Measurements from ENCODE around the gene DEPDC1B.
"Not testable (repeated sequence)": the region's sequence is repeated elsewhere in the genome, so short reads cannot be mapped to it uniquely, and the experiment has no call there.

The DEPDC1B gene

DNA sequence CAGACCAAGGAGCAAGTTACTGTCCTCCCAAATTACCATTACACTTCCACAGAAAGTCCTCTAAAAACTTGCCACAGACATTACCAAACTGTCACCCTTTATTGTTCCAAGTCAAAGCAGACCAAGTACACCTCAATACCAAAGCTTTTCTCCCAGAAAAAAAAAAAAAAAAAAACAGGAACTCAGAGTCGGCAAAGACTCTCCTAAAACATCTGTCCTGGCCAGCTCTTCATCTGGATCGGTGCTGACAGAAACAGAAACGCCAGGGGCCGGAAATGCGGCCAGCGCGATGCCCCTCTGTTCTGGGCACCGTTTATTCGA, 718 bp downstream of the DEPDC1B start:
- no peak for DNase-seq (ENCODE audit: low spot score)

DNA sequence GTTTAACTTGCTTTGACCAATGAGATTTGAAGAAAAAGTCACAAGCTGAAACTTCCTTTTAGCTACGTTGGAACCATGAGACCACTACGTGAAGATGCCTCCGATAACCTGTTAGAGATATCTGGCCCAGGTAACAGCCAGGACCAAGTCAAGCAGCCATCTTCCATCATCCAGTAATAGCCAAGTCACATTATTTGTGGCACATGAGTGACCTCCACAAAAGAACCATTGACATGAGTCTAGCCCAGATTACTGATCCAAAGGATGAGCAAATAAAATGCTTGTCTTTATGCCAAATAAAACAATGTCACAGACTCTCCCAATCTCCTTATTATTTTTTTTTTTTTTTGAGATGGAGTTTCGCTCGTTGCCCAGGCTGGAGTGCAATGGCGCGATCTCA, 1.6 kb downstream of the DEPDC1B start:
- no peak for DNase-seq (ENCODE audit: low spot score)

DNA sequence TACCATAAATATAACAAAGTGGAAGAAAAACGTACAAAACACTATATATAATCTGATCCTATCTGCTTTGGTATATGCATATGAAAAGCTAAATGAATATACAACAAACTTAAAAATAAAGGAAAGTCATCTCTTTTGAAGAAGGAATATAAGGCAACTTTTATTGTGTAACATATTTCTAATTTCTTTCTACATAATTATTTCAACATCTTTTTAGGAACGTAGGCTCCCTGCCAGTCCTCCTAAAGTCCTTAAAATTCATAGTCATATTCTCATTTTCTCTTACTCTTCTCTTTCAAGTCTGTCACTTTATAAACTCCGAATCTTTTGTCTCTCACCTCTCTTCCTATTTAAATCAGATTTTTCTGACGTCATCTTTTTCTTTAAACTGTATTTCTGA, 9.6 kb downstream of the DEPDC1B start:
- no peak for DNase-seq (ENCODE audit: low spot score)

DNA sequence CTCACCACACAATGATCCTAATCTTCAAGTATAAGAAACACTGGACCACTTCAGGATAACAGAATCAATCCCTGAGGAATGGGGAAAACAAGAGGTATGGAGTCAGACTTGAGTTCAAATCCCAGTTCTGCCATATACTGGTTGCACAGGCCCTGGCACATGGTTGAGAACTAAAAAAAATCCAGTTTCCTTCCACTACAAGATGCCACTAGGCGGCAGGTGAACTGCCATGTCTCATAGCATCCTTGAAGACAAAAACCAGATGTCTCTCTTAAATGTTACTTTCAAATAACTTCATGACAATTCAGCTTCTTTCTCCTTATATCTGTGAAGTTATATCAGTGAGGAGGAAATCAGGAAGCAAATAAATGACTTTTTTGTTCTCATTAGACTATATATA, 11.0 kb downstream of the DEPDC1B start:
- no peak for DNase-seq (ENCODE audit: low spot score)

DNA sequence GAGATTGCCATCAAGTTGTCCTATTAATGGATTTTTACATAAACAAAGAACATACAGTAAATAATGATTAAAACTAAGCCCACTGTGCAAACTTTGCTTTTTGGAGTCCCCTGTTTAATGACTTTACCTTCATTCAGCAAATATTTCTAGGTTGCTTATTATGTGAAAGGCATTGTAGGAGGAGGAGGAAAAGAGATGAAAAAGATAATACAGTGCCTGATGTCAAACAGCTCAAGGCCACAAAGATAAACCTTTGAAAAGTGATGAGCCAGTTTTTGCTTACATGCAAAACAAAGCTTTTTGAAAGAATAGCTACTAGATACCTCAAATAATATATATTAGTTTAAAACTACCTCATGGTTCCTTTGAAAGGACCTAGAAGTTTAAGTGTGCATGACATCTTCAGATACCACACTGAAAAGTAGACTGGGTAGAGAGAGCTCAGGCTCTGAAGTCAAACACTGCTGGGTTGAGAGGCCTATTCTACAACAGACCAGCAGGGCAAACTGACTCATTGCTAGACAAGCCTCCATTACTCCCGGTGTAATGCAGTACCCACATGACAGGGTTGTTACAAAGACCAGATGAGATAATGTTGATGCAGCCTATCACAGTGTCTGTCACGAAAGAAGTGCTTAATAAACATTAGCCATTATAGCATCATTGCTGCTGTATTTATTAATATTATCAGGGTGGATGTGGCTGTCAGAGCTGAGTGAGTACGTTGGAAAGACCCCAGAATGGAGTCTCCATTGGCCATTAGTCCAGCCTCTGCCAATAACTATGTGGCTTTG, 11.8 kb downstream of the DEPDC1B start:
- DNase-seq (ENCODE audit: low spot score), result peak; percentile 21

DNA sequence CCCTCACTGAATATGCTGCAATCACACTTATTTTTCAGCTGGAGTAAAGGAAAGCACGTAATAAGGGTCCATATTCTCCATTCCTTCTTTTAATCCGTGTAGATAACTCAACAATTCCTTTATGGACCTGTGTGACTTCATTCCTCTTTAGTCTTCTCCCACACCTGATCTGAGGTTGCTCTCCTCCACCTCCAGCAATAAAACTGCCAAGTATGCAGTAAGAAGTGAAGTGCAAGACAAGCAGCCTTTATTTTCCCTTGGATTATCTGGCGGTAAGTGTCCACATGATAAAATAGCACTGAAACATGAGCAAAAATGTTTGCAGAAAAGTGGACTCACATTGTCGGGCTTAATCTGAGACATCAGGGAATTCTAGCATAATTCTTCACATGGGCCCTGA, 13.8 kb downstream of the DEPDC1B start:
- DNase-seq (ENCODE audit: low spot score), result no peak

DNA sequence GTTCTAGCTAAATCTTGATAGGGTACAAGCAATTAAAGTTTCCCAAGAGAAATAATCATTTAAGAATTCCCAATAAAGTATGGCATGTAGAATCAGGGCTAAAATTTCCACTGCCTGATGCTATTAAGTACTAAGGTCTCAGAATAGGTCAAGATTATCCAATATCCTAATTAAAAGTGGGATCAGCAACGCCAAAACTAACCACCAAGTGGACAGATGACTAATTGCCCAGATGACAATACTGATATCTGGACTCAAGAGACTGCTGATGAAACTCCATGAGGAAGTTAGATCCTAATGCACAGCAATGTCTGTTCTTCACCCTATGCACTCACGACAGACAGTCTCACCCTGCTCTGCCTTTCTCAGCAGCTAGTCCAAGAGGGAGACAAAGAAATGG, 14.3 kb downstream of the DEPDC1B start:
- DNase-seq (ENCODE audit: low spot score), result no peak

DNA sequence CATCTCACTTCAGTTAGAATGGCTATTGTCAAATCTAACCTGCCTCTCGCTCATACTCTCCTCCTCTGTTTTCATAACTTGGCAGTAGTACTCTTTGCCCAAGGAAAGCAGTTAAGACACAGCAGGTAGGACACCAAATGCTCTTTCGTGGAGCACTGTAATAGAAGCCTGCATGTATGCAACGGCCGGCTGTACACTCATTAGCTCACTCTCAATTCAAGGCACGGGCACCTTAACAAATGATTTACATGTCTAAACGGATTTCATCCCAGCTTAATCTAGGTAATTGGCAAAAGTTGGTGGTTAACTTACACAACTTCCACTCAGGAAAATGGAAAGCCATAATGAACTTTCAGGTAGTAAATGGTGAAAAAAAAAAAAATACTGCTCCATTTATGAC, 14.9 kb downstream of the DEPDC1B start:
- DNase-seq (ENCODE audit: low spot score), result no peak

DNA sequence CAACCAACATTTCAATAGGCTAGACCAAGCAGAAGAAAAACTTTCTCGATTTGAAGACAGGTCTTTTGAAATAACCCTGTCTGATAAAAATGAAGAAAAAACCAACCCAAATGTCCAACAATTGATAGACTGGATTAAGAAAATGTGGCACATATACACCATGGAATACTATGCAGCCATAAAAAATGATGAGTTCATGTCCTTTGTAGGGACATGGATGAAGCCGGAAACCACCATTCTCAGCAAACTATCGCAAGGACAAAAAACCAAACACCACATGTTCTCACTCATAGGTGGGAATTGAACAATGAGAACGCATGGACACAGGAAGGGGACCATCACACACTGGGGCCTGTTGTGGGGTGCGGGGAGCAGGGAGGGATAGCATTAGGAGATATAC, 18.0 kb downstream of the DEPDC1B start:
- DNase-seq (ENCODE audit: low spot score), result not testable (repeated sequence)

DNA sequence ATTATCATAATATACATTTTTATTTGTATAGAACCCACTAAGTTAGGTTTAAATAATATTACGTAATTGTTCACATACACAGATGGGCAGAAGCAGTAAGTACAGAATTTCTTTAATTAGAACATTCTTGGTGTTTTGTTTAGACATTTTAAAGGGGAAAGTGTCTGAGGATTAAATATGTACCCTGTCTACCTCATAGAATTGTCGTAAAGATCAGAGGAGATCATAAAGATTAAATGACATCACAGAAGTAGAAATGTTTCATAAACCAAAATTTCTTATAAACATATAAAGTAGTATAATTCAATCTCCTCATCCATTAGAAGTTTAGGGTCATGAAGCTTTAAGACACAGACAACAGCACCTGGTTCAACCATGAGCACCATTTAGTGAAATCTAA, 20.1 kb downstream of the DEPDC1B start:
- DNase-seq (ENCODE audit: low spot score), result no peak

DNA sequence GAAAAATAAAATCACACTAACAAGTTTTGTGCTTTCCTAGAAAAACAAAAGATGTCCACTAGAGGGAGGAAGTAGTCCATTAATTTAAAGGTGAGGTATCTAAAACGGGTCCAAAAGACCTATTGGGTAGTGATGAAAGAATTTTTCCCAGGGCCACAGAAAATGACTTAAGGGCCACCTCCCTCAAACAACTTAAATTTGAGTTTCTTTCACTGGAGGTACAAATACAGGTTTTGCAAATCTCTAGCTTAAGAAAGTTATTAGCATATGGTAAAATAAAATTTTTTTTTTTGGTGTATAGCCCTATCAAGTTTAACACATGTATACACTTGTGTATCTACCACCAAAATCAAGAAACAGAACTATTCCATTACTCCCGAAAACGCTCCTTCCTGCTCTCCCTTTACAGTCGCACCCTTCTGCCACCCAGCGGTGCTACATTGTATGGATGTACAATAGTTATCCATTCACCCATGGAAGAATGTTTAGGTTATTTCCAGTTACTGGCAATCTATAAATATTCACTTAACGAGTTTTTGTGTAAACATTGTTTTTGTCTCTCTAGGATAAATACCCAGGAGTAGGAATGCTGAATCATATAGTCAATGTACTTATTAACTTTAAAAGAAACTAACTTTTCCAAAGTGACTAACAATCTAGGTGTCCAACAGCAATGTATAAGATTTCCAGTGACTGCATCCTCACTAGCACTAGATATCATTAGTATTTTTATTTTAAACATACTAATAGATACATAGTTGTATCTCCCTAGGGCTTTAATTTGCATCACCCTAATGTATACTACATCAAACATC, 21.9 kb downstream of the DEPDC1B start:
- DNase-seq (ENCODE audit: low spot score), result peak; percentile 52

DNA sequence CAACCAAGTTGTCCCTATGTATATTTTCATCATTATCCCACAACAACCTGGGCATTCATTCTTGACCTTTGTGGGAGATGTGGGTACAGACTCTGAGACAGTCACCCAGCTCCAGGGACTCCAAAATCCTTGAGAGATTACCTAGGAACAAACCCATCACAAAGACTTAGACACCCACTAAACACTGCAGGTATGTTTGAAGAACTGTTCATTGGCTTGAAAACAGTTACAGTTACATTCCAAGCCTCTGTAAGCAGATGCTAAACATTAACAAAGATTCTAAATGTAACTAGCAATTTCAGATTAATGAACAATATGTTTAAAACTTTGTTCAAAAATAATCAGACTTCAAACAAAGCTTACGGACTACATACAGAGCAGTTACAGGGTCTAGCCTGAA, 24.7 kb downstream of the DEPDC1B start:
- no peak for DNase-seq (ENCODE audit: low spot score)

DNA sequence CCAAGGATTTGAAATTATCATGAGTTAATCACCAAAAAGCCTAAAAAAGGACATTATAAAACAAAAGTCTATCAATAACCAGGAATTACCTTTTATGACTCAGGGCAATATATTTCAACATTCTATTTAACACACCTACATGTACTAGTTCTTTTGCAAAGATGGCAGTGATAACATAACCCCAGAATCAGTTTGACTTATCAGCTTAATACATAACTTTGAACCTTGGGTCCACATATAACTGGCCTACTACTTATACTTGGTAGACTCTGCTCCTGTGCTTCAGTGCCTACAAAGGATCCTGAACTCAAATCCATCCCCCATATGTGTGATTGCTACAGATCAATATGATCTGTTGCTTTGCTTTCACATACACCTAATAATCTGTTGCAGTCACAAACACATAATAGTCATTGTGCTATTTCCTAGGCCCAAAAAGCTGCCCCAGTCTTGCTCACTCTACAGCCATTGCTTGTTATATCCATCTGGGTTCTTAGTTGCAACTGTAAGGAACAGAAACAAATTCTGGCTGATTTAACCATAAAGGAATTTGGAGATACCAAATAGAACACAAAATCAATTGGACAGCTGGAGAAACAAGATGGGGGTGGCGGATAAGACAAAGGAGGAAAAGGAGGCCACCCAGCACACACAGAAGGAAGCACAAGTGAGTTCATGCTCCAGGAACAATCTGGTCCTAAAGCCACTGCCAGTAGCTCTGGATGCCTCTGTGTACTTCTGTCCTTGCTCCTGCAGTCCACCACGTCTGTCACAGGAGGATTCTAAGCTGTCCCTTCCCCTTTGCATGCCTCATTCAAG, 25.5 kb downstream of the DEPDC1B start:
- DNase-seq (ENCODE audit: low spot score), result no peak

DNA sequence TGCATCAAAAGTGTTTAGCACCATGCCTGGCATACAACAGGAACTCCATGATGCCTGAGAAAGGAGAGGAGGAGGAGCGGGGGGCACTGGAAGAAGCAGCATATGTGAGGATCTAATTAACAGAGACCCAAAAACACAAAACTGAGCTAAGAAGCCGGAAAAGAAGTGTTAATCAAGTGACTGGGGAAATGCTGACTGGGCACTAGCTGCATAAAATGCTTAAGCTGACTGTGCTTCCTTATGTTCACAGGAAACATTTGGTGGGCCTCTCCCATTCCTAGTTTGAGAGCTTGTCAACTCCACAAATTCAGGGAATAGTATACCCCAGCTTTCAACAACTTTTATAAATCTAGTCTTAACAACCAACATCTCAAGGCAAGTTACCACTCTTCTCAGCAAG, 26.6 kb downstream of the DEPDC1B start:
- DNase-seq (ENCODE audit: low spot score), result no peak

DNA sequence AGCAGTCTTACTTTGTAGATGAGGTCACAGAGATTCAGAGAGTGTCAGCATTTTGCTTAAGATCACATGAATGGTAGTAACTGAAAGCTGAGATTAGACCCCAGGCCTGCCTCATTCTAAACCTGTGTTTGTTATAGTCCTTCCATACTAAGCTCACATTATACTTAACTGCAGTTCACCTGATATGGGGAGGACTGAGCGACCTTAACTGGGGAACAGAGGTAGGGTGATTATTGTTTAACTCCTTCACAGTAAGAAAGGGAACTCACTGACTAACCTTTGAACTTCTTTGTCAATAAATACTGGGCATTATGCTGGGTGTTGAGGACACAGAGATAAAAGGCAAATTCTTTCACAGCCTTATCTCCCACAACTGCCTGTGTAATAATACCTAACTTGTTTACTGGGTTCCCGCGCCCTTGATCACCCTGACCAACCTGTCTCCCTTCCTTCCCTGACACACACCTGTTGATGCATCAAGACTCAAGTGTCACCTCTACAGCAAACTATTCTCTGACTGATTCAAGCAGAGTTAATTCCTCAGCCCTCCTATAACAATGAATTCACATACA, 27.2 kb downstream of the DEPDC1B start:
- DNase-seq (ENCODE audit: low spot score), result no peak

DNA sequence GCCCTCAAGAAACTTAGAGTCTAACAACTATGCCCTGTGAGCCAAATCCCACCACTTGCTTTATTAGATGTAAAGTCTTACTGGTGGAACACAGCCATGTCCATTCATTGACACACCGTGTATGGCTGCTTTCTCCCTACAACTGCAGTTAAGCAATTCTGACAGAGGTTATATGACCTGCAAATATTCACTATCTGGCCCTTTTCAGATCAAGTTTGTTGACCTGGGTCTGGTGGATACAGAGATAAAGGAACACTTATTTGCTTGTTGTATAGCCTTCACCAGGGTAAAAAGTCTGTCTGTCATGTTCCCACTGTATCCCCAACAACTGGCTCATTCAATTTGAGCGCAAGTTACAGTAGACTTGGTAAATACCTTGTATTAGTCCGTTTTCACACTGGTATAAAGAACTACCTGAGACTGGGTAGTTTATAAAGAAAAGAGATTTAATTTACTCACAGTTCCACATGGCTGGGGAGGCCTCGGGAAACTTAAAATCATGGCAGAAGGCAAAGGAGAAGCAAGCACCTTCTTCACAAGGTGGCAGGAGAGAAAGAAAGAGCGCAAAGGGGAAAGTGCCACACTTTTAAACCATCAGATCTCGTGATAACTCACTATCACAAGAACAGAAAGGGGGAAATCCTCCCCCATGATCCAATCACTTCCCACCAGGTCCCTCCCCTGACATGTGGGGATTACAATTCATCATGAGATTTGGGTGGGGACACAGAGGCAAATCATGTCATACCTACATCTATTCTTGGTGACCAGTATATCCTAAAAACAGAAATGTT, 27.9 kb downstream of the DEPDC1B start:
- DNase-seq (ENCODE audit: low spot score), result no peak

DNA sequence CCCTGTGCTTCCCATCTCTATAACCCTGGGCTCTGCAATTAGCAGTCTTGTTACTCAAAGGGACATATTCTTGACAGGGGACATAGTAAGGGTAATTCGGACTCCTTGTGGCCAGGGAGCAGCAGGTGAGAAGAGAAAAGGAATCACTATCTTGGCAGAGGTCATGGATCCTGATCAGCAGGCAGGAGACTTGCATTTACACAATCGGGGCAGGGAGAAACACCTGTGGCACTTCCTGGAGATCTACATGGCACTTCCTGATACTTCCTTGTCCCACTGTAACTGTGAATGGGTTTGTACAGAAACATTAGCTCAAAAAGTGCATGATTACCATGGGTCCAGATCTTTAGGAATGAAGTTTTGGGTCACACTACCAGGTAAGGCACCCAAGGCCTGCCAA, 29.2 kb downstream of the DEPDC1B start:
- DNase-seq (ENCODE audit: low spot score), result no peak

DNA sequence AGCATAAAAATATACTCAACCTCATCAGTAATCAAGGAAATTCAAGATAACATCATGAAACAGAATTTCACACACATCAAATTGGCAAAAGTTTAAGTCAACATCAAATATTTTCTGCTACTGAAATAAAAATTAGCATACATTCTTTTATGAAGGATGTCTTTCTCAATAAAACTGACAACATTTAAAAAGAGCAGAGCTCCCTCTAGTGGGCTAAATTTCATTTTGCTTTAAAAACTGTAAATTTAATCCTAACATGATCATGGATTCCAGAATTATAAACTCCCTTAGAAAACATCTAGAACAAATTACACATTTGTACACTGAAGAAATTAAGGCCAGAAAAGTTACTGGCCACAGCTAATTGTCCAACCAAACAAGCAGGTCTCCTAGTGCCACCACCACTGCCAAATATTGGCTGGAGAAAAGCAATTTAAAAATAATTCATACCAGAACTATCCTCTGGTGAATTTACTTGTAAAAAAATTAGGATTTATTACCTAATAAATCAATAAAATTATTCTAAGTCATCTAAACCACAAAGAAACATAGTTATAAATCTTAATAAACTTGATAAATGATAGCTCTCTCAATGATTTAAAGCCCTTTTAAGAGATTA, 31.2 kb downstream of the DEPDC1B start:
- DNase-seq (ENCODE audit: low spot score), result peak; percentile 21

DNA sequence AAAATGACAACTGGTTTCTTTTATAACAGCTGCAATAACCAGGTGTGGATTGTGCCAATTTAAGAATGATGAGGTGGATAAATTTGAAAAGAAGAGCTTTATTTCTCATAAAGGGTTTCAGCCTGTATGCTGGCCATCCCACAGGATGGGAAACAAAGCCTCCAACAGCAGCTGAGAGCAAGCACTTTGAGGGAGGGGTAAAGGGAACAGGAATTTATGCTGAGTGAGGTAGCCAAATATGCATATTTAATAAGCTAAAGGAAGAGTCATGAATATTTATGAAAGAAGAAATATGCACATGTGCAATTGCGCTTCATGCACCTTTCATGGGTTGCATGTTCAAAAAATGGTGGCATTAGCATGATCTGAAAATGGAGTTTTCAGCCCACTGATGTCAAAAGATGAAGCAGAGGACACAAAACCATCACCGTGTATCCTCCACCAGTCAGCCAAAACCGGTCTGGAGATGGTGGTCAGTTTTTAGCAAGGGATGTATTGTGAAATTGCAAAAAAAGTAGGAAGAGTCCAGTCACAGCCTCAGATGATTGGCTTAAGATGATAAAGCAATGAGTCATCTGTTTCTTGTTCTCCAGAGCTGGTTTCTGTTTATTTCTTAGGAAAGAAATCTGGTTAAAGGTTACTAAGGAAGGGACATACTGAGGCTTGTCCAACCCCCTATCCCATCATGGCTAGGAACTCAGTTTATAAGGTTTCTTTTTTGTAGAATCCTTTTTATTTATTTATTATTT, 47.9 kb downstream of the DEPDC1B start:
- no peak for DNase-seq (ENCODE audit: low spot score)

DNA sequence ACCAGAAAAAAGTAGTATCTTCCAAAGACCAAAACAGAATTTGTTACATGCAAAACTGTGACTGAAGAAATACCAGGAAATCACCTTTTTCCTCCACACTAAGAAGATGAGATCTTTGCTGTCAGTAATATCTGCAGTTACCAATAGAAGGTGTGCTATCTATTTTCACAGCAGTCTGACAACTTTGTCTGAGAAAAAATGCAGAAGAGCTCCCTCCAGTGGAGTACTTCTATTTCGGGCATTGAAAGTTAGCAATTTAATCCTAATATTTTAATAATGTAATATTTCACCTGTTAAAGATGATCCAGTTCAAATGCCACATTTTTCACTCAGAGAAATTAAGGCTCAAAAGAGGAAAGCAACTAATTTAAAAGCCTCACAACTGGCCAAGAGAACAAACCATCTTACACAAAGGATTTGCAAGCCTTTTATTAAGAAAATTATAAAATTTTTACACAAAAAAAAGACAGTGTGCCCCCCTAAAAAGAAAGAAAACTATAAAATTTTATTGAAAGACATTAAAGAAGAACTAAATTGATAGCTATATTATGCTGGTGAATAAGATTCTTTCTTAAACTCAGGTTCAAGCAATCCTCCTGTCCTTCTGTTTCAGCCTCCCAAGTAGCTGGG, 50.6 kb downstream of the DEPDC1B start:
- DNase-seq (ENCODE audit: low spot score), result peak; percentile 33
